SKM-1 (cell line): ENCODE results near the gene HSD17B10.
"Not testable (repeated sequence)": the region's sequence is repeated elsewhere in the genome, so short reads cannot be mapped to it uniquely, and the experiment has no call there.

Experiments used
- DNase-seq: peaks from one replicate; lab custom pipeline; 2025; ENCODE audit not compliant: unreplicated experiment; lab: John Stamatoyannopoulos, UW

The HSD17B10 gene

GRCh38 chrX:53438174-53438831 is 4.1 kb upstream of the HSD17B10 start:
- no peak for DNase-seq

- no peak for DNase-seq
Observed at GRCh38 chrX:53437206-53437605, 3.0 kb upstream of the HSD17B10 start.

GRCh38 chrX:53435997-53436396 is 1.8 kb upstream of the HSD17B10 start:
- peak; percentile 15 for DNase-seq

- DNase-seq, result no peak
Observed at GRCh38 chrX:53430231-53430630, 3.9 kb downstream of the HSD17B10 start.

GRCh38 chrX:53429755-53430154 is 4.4 kb downstream of the HSD17B10 start:
- no peak for DNase-seq

GRCh38 chrX:53422861-53423306 is 11.3 kb downstream of the HSD17B10 start, which contains the start of gene RIBC1:
Gene RIBC1 (plus strand): TSS chrX:53422873. CDS start chrX:53426277, 3,404 bp downstream.
- no peak for DNase-seq

- DNase-seq, result peak; percentile 86
Observed at GRCh38 chrX:53422086-53422860, 11.9 kb downstream of the HSD17B10 start, which contains the start of gene SMC1A. Gene SMC1A (minus strand): TSS chrX:53422654. CDS start chrX:53422600, 54 bp downstream.

GRCh38 chrX:53421772-53422085 is 12.4 kb downstream of the HSD17B10 start:
- no peak for DNase-seq

- no peak for DNase-seq
Observed at GRCh38 chrX:53421125-53421524, 13.0 kb downstream of the HSD17B10 start.

- DNase-seq, result not testable (repeated sequence)
Observed at GRCh38 chrX:53420351-53420750, 13.8 kb downstream of the HSD17B10 start.

- DNase-seq, result no peak
Observed at GRCh38 chrX:53412446-53412845, 21.7 kb downstream of the HSD17B10 start.

GRCh38 chrX:53403535-53403934 is 30.6 kb downstream of the HSD17B10 start:
- no peak for DNase-seq

GRCh38 chrX:53398216-53398615 is 36.0 kb downstream of the HSD17B10 start:
- DNase-seq, result no peak

GRCh38 chrX:53395605-53396298 is 38.4 kb downstream of the HSD17B10 start:
- DNase-seq, result no peak

GRCh38 chrX:53383376-53384076 is 50.6 kb downstream of the HSD17B10 start:
- DNase-seq, result no peak
